Gastroesophageal sphincter (tissue), 4 donors: Measurements from ENCODE around the gene MACROD2. TPM values are rescaled to one million over a fixed set of nuclear protein-coding genes. Genes with fewer than 3 reads are reported as not detected.
A peak's percentile ranks its signal among the peaks of the same experiment; 100 is the strongest.

Experiments used
- ATAC-seq: fragments of 150-250 bp; one replicate; pipeline ENCODE4 v1.9.1; 2016; ENCODE audit warnings: mild to moderate bottlenecking, moderate library complexity
- H3K27ac ChIP-seq, 4 donors: fragments of 200-600 bp; sonication (generic) in 3 of 4; 1 replicate in 3 of 4; 2 replicates in 1 of 4; pipeline ENCODE4 v1.5.1; 2016 to 2019
- H3K27me3 ChIP-seq: fragments of 200-600 bp; sonication (generic); one replicate; pipeline ENCODE4 v1.5.1; 2019
- H3K36me3 ChIP-seq, 2 donors: fragments of 200-600 bp; sonication (generic); one replicate each; pipeline ENCODE4 v1.5.1; 2019; ENCODE audit warnings: control low read depth in 1 of 2
- H3K4me1 ChIP-seq, 3 donors: fragments of 200-600 bp; sonication (generic); 1 replicate in 2 of 3; 2 replicates in 1 of 3; pipeline ENCODE4 v1.5.1; 2016 to 2019; ENCODE audit warnings: control low read depth in 2 of 3
- H3K4me3 ChIP-seq, 2 donors: fragments of 200-600 bp; sonication (generic); one replicate each; pipeline ENCODE4 v1.5.1; 2019; ENCODE audit warnings: mild to moderate bottlenecking in 1 of 2, moderate library complexity in 1 of 2
- H3K9me3 ChIP-seq, 3 donors: fragments of 200-600 bp; sonication (generic); one replicate each; pipeline ENCODE4 v1.5.1; 2017 to 2019; ENCODE audit warnings: control low read depth in 2 of 3
- CTCF ChIP-seq, 4 experiments: fragments of 200-600 bp in 2 of 4; fragments of 450-650 bp in 2 of 4; sonication (generic) in 1 of 4; IDR thresholded peaks; one replicate each; pipeline ENCODE4 v1.5.1; 2017 to 2019; ENCODE audit warnings: antibody characterized with exemption in 4 of 4, mild to moderate bottlenecking in 2 of 4, moderate library complexity in 2 of 4
- EP300 ChIP-seq: sonication (generic); formaldehyde crosslinking; IDR thresholded peaks from one replicate; pipeline ENCODE4 v1.6.1; 2017; ENCODE audit warnings: antibody characterized with exemption, mild to moderate bottlenecking
- POLR2A ChIP-seq, 2 donors: fragments of 450-650 bp; IDR thresholded peaks; one replicate each; pipeline ENCODE4 v1.6.1; 2017; ENCODE audit warnings: antibody characterized with exemption in 2 of 2, mild to moderate bottlenecking in 2 of 2, moderate library complexity in 1 of 2
- POLR2AphosphoS5 ChIP-seq: sonication (generic); formaldehyde crosslinking; IDR thresholded peaks from one replicate; pipeline ENCODE4 v1.6.1; 2017; ENCODE audit warnings: antibody characterized with exemption
- WGBS, 2 donors: methylation state at CpG; one replicate each; pipeline ENCODE4 v1.1.5; 2018; ENCODE audit warnings: low coverage in 1 of 2; 5-methylcytosine and 5-hydroxymethylcytosine counted together
- total RNA-seq, 4 donors: library from RNA; depleted of rRNA; stranded (reverse); fragments of >200 nt; gene quantifications; one replicate each; pipeline ENCODE4 v1.1.0, GENCODE V29; 2016

MACROD2 gene
- total RNA-seq, 4 donors from 2014 or later, result 4.0 to 12.1 (median 7.4) TPM

GRCh38 chr20:14538433-14538832 lies 543.1 kb downstream of the MACROD2 start:
- no peak for TF ChIP-seq POLR2A (IDR thresholded peaks at IDR 0.05)
- TF ChIP-seq POLR2AphosphoS5, result no peak
- TF ChIP-seq EP300, result no peak

DNA sequence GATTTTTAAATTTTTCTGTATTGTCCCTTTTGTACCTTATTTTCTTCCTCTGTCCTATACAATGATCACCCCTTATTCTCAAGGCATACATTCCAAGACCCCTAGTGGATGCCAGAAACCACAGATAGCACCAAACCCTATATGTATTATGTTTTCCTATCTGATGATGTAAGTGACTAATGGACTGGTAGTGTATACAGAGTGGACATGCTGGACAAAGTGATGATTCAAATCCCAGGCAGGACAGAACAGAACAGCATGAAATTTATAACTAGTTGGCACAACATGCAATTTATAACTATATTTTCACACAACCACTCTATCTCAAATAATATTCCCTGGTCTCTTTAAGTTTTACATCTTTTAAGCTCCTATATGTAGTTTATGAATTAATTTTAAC lies 547.7 kb downstream of the MACROD2 start:
- no peak overlapping the region for H3K27ac ChIP-seq
- no peak for ATAC-seq
- no peaks in the 10 kb centered on the region for H3K4me1 ChIP-seq
- no peaks in the 10 kb centered on the region for H3K9me3 ChIP-seq
- no peaks in the 10 kb centered on the region for H3K36me3 ChIP-seq
- no peaks in the 10 kb centered on the region for H3K27me3 ChIP-seq
- no peak for TF ChIP-seq POLR2AphosphoS5
- TF ChIP-seq CTCF (IDR thresholded peaks at IDR 0.05), result no peak
- no peak for TF ChIP-seq EP300
- no peak for TF ChIP-seq POLR2A (IDR thresholded peaks at IDR 0.05)
- no peak overlapping the region for H3K4me3 ChIP-seq

More at GRCh38 chr20:14538433-14538832, 543.1 kb downstream of the MACROD2 start:
- H3K27me3 ChIP-seq, result no peaks in the 10 kb centered on the region
- H3K9me3 ChIP-seq, result no peaks in the 10 kb centered on the region
- H3K4me1 ChIP-seq, result no peaks in the 10 kb centered on the region
- WGBS, 2 donors, result 98 to 100% methylated on average over 5 of the region's 5 CpGs
- H3K27ac ChIP-seq, result no peak overlapping the region
- H3K36me3 ChIP-seq, result no peaks in the 10 kb centered on the region
- ATAC-seq, result no peak
- no peak overlapping the region for H3K4me3 ChIP-seq

- Histone ChIP-seq H3K27me3 (no peaks in the 10 kb centered on the region), H3K4me1 (no peaks in the 10 kb centered on the region), H3K27ac (no peak overlapping the region), H3K36me3 (no peaks in the 10 kb centered on the region), H3K9me3 (no peaks in the 10 kb centered on the region), H3K4me3 (no peak overlapping the region)
- no peak for ATAC-seq
- 56 to 64% methylated on average over 3 of the region's 3 CpGs for WGBS, 2 donors
- no peak for TF ChIP-seq POLR2AphosphoS5
- TF ChIP-seq EP300, result no peak
- no peak for TF ChIP-seq POLR2A (IDR thresholded peaks at IDR 0.05)
- no peak for TF ChIP-seq CTCF (IDR thresholded peaks at IDR 0.05)
Measured at GRCh38 chr20:14544688-14545087, 549.4 kb downstream of the MACROD2 start.

DNA sequence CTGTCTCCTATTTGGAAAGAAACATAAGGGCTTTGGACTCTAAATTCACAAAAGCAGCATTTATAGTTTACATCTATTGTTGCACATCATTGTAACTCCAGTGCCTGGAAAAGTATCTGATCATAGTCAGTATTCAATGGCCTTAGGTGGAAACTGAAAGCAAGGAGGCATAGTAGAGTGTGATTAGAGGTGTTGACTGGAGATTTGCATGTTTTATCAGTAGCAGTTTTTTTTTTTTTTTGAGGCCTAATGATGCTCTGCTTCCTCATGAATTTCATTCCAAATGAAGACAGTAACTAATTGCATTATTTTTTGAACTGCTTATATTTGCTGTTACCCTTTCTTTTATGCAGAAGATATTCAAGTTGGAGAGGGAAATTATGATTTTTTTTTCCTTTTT lies 555.3 kb downstream of the MACROD2 start:
- no peaks in the 10 kb centered on the region for H3K9me3 ChIP-seq
- no peak overlapping the region for H3K27ac ChIP-seq
- no peaks in the 10 kb centered on the region for H3K36me3 ChIP-seq
- no peaks in the 10 kb centered on the region for H3K4me1 ChIP-seq
- TF ChIP-seq EP300 (no peak), POLR2AphosphoS5 (no peak), POLR2A (IDR thresholded peaks at IDR 0.05) (no peak), CTCF (IDR thresholded peaks at IDR 0.05) (no peak)
- no peaks in the 10 kb centered on the region for H3K27me3 ChIP-seq
- no peak overlapping the region for H3K4me3 ChIP-seq
- ATAC-seq, result no peak

GRCh38 chr20:14553774-14554534 lies 558.6 kb downstream of the MACROD2 start:
- H3K4me1 ChIP-seq, result no peaks in the 10 kb centered on the region
- no peaks in the 10 kb centered on the region for H3K36me3 ChIP-seq
- TF ChIP-seq POLR2A (IDR thresholded peaks at IDR 0.05) (no peak), CTCF (IDR thresholded peaks at IDR 0.05) (no peak), EP300 (no peak), POLR2AphosphoS5 (no peak)
- H3K27me3 ChIP-seq, result no peaks in the 10 kb centered on the region
- peak; percentile 70 for ATAC-seq
- no peak overlapping the region for H3K4me3 ChIP-seq
- WGBS, 2 donors, result 54 to 73% methylated on average over 3 of the region's 6 CpGs
- no peak overlapping the region for H3K27ac ChIP-seq
- H3K9me3 ChIP-seq, result no peaks in the 10 kb centered on the region
